IPS DF 19.7 (cell line): ENCODE results near the gene GPR3.

Experiments used
- DNase-seq: peaks from one replicate; pipeline ENCODE4 v3.0.0-alpha.2; 2013; ENCODE audit warnings: low read depth, low spot score

The GPR3 gene

DNA sequence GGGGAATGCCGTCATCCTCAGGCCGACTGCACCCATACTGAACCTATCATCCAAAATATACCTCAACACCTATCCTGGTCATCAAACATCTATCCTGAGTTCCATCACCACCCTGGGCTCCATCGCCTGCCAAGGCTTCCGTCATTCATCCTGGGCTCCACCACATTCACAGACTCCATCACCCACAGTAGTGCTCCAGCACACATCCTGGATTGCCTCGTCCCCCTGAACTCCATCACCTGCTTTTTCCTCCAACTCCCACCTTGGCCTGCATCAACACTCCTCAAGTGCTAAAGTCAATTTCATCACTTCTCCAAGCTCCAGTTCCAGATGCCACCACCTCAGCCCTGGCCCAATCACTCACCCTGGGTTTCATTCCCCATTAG is 33.5 kb upstream of the GPR3 start:
- DNase-seq, result no peak

DNA sequence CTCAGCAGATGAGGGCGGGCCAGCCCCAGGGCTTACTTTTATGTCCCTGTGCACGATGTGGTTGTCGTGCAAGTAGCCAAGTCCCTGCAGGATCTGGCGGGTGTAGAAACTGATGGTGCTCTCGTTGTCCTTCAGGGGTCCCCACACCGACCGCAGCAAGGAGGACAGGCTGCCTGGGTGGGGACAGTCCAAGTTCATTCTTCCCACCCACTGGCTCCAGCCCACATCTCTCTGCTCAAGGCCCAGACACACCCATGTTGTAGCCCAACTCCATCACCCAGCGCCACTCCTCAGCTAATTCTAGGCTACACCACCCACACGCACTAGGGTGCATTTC is 32.6 kb upstream of the GPR3 start:
- no peak for DNase-seq

DNA sequence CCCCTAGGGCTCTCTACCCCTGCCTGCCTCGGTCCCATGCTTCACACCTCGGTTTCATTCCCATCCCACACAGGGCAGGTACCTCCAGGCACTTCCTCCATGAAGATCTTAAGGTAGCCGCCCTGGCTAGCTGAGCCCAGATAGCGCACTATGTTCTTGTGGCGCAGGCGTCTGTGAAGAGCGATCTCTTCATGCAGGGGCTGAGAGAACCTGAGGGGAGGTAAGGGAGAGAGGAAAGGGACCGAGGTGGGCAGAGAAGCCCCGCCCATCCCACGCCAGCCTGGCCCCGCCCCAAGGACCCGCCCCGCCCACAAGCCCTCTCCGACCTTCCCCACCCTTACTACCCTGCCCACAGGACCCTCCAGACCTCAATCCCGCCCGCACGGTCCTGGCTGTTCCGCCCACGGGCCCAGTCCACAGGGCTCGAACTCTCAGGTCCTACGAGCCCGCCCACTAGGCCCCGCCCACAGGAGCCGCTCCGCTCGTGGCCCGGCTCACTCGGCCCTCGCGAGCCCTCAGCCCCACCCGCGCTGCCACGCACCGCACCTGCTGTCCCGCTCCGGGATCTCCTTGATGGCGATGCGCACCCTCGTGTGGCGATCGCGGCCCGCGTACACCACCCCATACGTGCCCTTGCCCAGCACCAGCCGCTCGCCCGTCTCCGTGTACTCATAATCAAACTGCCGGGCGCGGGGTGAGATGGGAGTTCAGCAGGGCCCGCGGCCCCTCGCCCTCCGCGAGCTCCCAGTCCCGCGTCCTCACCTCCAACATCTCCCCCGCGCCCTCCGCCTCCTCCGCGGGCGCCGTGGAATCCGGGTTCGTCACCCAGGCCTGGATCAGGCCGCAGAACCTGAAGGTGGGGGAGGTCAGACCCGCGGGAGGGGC is 32.0 kb upstream of the GPR3 start:
- no peak for DNase-seq

DNA sequence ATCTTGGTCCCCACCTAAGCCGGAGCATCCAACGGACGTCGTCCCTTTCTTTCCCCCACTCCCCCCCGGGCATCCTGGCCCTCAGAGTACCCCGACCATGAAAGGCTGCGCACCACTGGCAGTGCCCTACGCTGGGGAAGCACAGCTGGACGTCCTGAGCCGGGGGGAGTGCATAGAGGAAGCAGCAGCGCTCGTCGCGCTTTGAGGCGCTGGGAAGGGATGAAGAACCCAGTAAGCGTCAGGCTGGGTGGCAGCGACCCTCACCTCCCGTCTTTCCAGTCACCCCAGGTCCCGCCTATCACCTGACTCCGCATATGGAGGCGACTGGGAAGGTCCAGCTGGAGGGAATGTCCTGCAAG is 31.4 kb upstream of the GPR3 start:
- no peak for DNase-seq

DNA sequence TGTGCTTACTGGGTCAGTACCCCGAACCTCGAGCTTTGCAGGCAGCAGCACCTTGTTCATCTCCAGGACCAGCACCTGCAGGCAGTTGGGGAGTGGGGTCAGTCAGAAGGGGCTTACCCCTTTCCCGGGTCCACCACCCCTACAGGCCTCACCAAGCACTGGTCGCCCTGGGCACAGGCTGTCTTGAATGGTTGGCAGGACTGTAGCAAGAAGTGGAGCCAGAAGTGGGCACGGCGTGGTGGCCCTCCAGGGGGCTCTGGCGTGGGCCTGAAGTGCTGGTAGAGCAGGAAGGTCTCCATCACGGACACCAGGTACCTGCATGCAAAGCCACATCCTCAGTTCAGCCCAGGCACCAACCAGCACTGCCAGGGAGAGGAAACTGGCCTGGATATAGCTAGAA is 30.9 kb upstream of the GPR3 start:
- DNase-seq, result no peak

DNA sequence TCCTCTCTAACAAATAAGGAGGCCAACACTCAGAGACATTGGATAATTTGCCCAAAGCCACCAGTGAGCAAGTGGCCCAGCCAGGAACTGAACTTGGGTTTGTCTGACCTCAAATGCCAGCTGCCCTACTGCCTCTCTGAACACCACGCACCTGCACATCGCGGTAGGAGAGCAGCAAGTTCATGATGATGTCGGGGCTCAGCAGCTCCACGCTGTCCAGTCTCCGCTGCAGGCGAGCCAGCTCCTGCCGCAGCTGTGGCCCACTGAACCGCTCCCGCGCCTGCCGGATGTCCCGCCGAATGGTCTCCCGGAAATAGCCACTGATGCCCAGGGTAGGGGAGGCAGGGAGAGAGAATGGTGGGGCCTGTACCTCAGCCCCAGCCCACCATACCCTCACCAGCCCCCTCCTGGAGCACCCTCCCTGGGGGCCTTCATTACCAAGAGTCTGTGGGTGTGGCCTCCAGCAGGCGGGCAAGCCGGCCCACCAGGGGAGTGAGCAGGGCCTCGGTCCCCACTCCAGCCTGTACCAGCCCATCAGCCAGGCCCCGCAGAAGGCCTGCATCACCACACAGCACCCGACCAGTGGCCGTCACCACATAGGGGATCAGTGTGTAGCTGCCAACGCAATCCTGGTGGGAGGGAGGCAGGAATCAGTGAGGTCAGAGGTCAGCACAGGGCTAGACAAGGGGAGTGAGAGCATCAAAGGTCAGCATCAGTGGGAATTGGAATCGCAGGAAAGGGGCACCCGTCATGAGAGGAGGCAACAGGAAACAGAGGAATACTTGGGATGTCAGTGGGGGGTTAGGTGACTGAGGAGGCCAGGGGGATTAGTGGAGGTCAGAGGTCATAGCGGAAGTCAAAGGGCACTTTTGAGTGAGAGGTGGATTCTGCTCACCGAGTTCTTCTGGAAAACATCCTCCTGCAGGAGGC is 28.4 kb upstream of the GPR3 start:
- DNase-seq, result no peak

DNA sequence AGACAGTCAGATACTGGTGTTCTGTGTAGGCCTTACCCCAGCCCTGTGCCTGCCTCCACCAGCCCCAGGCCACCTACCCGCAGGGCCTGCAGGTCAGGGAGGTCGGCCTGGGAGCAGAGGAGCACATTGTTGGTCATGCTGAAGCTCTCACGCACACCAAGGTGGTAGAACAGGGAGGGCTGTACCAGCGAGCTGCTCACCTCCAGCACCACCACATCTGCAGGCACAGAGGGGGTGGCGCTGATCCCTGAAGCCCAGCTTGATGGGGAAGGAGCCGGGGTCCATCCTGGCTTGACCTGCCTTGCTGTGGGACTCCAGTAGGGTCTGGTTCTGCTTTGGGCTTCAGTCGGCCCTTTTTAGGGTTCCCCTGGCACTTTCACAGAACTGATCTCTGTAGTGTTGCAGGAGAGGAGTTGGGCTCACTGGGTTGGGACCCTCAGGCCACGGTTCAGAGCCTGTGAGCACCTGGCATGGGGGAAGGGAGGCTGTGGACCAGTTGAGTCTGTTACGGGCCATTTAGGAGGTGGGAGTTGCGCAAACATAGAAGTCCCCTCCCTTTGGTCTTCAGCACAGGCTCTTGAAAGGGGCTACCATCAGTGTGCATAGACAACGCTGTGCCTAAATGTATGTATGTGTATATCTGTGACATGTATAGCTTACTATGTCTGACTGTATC is 27.6 kb upstream of the GPR3 start:
- no peak for DNase-seq

DNA sequence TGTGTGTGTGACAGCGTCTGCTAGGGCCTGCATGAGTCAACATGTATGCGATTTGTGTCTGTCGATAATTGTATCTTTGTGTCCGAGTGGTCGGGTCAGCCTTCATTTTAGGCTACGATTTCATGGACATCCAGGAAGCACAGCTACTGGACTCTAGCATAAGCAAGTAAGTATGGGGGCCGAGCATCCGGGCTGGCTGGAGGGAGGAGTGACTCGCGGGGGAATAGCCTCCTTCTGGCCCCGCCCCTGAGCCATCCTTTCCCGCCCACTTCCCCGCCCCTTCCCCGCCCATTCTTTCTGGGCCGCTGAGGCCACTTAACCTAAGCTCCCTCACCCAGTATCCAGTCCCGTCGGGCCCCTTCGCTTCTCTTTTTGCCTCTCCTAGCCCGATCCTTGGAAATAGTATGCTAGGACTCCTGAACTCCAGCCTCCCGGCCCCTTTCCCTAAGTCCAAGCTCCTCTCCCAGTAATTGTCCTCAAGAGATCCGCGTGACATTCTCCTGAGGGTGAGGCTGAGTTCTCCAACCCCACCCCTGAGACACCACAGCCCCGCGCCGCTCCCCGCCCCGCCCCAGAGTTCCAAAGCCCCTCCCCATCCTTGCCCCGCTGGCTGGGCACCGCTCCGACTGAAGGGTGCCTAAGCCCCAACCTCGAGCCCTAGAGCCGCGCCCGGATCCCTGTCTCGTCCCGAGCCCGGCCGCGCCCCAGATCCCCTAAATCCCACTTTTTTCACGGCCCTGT is 26.9 kb upstream of the GPR3 start:
- no peak for DNase-seq

DNA sequence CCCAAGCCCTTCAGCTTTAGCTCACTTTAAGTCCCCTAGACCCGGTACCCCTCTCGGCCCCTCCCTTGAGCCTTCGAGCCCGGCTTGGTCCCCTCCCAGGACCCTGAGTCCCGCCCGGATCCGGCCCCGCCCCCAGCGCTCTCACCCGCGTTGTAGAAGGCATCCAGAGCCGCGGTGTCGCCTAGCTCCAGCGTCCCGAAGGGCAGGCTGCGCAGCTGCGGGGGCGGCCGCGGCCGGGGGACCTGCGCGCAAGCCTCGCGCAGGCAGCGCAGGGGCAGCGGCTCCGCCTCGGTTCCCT is 26.4 kb upstream of the GPR3 start:
- no peak for DNase-seq

DNA sequence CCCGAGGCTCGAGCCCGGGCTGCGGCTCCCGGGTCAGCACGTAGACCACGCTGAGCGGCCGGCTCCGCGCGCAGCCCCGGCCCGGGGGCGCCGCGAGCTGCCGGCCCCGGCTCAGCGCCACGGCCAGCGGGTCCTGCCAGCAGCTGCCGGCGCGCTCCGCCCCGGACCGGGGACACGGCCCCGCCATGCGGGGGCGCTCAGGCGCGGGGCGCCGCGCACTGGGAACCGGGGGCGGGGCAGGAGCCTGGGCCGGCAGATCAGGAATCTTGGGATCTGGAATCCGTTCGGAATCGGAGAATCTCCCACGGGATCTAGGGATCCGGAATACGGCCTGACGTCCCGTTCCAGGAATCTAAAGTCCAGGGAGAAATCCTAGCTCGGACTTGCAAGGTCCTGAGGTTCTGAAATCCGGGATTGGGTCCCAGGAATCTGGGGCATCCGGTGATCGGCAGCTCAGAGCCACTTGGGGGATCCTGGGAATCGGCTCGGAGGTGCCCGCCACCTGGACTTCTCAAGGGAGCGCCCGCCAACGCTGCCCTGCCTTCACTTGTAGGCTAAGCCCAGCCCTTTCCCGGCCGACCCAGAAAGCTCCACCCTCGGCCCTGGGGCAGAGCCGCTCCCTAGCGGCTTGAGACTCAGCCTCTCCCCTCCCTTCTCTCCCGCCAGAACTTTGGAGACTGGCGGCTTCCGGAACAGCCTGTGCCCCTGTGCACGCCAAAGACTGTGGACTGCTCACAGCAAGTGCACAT is 25.8 kb upstream of the GPR3 start, which contains the start of gene MAP3K6:
TSS of gene MAP3K6 (minus strand) at position 551 of the 749 bp plus-strand sequence. CDS start at position 187, 364 bp downstream.
- DNase-seq, result no peak

DNA sequence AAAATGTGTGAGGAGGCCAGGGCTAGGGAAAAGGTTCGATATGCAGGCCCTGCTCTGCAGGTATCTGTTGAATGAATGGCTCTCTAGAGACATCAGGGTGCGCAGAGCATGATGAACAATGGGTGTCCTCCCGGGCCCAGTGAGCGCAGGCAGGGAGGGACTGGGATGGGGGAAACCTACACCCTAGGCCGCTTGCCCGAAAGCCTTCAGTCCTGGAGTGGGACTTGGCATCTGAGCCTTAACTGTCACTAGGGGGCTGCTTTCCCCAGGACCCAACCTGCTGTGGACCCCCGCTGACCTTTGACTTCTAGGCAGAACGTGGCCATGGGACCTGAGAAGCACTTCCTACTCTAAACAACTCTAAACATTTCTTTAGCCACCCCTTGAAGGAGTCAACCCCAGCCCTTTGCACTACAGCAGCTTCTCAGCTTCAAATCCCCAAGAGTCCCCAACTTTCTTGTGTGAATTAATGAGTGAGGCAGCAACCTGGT is 25.2 kb upstream of the GPR3 start:
- no peak for DNase-seq

DNA sequence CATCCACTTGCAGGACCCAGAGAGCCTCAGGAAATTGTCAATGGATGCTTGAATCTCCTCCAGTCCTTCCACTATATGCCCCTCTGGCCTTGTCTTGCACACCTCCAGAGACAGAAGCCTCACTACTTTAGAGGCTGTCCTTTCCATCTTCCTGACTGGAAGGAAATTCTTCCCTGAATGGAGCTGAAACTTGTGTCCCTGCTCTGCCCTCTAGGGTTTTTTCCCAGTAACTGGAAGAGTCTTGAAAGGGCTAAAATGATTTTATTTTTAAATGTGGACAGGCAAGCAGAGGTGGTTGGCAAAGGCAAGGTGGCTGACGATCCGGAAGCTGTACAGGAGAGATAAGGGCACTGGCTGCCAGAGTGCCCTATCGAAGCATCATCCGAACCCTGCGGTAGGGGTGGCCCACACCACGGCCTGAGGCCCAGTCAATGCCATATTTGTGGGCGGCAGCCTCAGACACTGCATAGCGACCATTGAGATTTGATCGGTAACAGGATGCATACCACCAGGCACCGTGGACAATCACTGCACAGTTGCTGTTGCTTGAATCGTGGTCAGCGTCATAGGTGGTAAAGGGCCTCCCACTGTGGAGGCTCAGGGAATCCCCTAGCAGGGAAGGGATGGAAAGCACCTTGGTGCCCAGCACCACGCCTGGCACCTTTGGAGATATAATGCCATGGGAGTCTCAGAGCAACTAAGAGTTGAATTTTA is 23.4 kb upstream of the GPR3 start:
- no peak for DNase-seq

DNA sequence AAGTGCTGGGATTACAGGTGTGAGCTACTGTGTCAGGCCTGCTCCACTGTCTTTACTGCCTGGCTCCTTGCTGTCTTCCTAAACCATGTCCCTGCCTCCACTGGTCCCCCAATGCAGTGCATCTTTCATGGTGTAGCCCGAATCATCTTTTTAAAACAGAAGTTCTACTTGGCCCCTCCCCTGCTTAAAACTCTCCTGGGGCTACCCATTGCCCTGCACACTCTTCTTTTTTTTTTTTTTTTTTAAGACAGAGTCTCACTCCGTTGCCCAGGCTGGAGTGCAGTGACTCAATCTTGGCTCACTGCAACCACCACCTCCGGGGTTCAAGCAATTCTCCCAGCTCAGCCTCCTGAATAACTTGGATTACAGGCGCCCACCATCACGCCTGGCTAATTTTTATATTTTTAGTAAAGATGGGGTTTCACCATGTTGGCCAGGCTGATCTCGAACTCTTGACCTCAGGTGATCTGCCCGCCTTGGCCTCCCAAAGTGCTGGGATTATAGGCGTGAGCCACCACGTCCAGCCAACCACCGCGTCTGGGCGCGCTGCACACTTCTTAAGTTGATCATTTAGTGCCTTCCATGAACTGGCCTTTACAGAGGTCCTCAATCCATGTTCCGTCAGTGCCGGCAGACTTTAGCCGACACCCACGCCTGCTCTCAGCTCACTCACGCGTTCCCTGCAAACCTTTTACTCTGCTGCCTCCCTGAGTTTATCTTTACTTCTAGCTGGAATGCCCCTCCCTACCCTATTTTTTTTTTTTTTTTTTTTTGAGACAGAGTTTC is 20.2 kb upstream of the GPR3 start:
- no peak for DNase-seq

DNA sequence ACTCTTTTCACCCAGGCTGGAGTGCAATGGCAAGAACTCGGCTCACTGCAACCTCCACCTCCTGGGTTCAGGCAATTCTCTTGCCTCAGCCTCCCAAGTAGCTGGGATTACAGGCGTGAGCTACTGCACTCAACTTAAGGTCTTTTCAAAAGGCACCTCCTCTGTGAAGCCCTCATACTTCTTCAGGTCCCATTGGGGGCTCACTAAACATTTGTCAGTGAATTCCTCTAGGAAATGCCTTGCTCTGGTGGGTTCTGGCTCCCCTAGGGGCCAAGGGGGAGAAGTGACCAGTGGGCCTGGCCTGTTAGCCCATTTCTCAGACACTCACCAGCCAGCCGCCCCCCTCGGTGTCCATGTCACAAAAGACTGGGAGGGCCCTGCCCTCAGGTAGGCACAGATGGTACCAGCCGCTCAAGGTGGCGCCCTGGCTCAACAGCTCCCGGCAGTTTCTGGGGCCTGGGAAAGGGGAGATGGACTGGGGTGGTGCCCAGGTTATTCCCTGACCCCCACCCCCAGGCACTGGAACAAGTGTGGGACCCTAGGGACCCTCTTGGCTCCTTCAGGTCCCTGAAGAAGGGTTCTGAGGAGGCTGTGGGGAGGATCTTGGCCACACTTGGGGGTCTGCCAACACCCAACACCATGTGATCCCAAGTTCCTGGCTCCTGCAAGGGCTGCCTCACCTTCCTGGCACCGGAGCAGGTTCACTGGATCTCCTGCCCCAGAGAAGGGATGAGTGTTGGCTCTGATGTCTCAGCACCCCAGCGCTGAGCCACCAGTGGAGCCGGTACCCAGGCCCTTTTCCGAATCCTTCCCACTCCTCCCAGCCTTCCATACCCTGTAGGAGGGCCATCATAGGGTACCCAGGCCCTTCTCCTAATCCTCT is 19.4 kb upstream of the GPR3 start:
- no peak for DNase-seq

DNA sequence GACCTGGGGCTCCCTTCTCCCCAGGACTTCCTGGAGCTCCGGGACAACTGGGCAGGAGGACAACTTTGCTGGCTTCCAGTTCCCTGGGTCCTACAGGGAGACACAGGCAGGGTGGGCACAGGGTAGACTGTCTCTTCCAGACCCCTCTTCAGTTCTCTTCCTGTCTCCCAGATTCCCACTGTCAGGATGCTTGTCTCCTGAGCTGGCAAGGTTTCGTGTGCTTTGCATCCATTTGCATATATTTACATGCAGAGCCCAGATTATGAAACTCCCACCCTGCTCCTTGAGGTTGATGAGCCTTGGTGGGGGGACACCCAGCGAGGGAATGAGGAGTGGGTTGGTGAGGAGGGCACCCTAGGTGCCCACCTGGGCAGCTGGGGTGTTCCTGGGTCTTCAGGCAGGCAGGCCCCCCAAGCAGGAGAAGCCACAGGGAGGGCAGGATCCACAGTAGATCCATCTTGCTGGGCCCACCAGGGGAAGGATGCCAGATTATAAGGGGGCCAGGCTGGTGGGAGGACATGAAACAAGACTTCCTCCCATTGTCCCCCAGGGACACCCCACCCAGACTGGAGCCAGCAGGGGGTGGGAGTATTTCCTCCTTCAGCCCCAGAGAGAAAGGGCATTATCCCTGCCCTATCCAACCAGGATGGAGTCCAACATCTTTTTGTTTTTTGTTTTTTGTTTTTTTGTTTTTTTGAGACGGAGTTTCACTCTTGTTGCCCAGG is 17.9 kb upstream of the GPR3 start, which contains the start of gene FCN3:
TSS of gene FCN3 (minus strand) at position 463 of the 725 bp plus-strand sequence. CDS start at position 457, 6 bp downstream.
- no peak for DNase-seq

DNA sequence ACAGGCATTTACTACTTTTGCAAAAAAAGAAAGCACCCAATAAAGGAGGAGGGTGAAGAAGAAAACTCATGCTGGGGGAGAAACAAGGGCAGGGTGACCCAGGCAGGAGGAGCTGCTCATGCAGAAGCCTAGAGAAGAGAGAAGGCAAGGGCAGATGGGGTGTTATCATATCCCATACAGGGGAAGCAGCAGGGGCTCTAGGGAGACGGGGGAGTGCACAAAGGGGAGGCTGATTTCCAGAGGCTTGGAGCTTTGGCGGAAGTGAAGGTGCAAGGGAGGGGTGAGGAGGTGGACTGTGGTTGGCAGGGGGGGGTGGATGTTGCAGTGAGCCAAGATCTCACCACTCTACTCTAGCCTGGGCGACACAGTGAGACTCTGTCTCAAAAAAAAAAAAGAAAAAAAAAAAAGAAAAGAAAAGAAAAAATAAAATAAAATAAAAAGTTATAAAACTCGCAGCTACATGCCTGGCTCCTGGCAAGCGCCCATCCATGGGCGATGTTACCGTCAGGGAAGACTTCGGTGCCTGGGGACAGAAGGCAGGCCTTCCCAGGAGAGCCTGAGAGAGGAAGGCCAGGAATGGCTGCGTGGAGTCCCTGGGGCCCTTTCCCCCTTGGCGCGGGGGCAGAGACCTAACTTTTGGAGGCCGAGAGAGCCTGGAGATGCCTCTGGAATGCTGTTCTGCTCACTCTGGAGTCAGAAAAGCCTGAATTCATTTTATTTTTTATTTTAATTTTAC is 14.5 kb upstream of the GPR3 start:
- DNase-seq, result no peak
